Neural crest cell (in vitro differentiated cells): ENCODE results near the gene TAGAP. TPM values are rescaled to one million over a fixed set of nuclear protein-coding genes. Genes with fewer than 3 reads are reported as not detected.
"Not testable (repeated sequence)": the region's sequence is repeated elsewhere in the genome, so short reads cannot be mapped to it uniquely, and the experiment has no call there.

ENCODE experiments used
- DNase-seq: peaks from one replicate; pipeline ENCODE4 v3.0.0; 2021; ENCODE audit warnings: low read depth, mixed read lengths, low spot score
- H3K27ac Mint-ChIP-seq: one replicate; pipeline ENCODE4 v1.8.0; 2021; ENCODE audit warnings: mild to moderate bottlenecking, mixed read lengths; ENCODE audit not compliant: unreplicated experiment
- H3K27me3 Mint-ChIP-seq: 2 replicates; pipeline ENCODE4 v1.8.0; 2021; ENCODE audit warnings: low read depth, mild to moderate bottlenecking, mixed read lengths
- H3K36me3 Mint-ChIP-seq: 2 replicates; pipeline ENCODE4 v1.8.0; 2021; ENCODE audit warnings: low read depth, mild to moderate bottlenecking, mixed read lengths
- H3K4me1 Mint-ChIP-seq: 2 replicates; pipeline ENCODE4 v1.8.0; 2021; ENCODE audit warnings: mixed read lengths
- H3K4me3 Mint-ChIP-seq: one replicate; pipeline ENCODE4 v1.8.0; 2021; ENCODE audit warnings: mild to moderate bottlenecking, mixed read lengths
- H3K9me3 Mint-ChIP-seq: 2 replicates; pipeline ENCODE4 v1.8.0; 2021; ENCODE audit warnings: mixed read lengths
- CTCF ChIP-seq: fragments of 200-600 bp; sonication (generic); conservative IDR thresholded peaks from 2 replicates; pipeline ENCODE4 v1.5.0; 2021; ENCODE audit warnings: antibody characterized with exemption, mild to moderate bottlenecking
- total RNA-seq: library from RNA; stranded (reverse); gene quantifications from 2 replicates; pipeline ENCODE4 v1.2.1, GENCODE V29; 2021

The TAGAP gene
- total RNA-seq, 1 donor from 2014 or later, result not detected

GRCh38 chr6:158999154-158999665, 45.6 kb downstream of the TAGAP start:
- no peak for TF ChIP-seq CTCF

GRCh38 chr6:158996856-158997255, 47.9 kb downstream of the TAGAP start:
- no peaks in the 10 kb centered on the region for H3K9me3 Mint-ChIP-seq
- no peaks in the 10 kb centered on the region for H3K27me3 Mint-ChIP-seq
- peaks cover 13% of the 10 kb centered on the region for H3K4me1 Mint-ChIP-seq
- no peak for TF ChIP-seq CTCF
- H3K36me3 Mint-ChIP-seq, result peaks cover 10% of the 10 kb centered on the region
- DNase-seq, result no peak
- H3K27ac Mint-ChIP-seq, result no peak overlapping the region
- peak overlapping the region; percentile 71 for H3K4me3 Mint-ChIP-seq

More at GRCh38 chr6:158999154-158999665, 45.6 kb downstream of the TAGAP start:
- peak; percentile 14 for DNase-seq
- Mint-ChIP-seq H3K4me3 (peak overlapping the region; percentile 97), H3K36me3 (peaks cover 3% of the 10 kb centered on the region), H3K4me1 (peaks cover 13% of the 10 kb centered on the region), H3K27ac (peak overlapping the region; percentile 30), H3K9me3 (no peaks in the 10 kb centered on the region), H3K27me3 (no peaks in the 10 kb centered on the region)

- Mint-ChIP-seq H3K4me3 (no peak overlapping the region), H3K27me3 (no peaks in the 10 kb centered on the region)
These were observed 51.2 kb downstream of the TAGAP start for GRCh38 chr6:158993639-158994038.

GRCh38 chr6:158991017-158991723, 53.6 kb downstream of the TAGAP start:
- Mint-ChIP-seq H3K9me3 (peaks cover 15% of the 10 kb centered on the region), H3K27ac (no peak overlapping the region), H3K4me3 (no peak overlapping the region), H3K4me1 (no peaks in the 10 kb centered on the region), H3K27me3 (no peaks in the 10 kb centered on the region), H3K36me3 (peaks cover 38% of the 10 kb centered on the region)
- DNase-seq, result no peak
- TF ChIP-seq CTCF, result no peak

More at GRCh38 chr6:158993639-158994038, 51.2 kb downstream of the TAGAP start:
- Mint-ChIP-seq H3K27ac (no peak overlapping the region), H3K9me3 (peaks cover 10% of the 10 kb centered on the region), H3K4me1 (no peaks in the 10 kb centered on the region), H3K36me3 (peaks cover 30% of the 10 kb centered on the region)
- no peak for DNase-seq
- no peak for TF ChIP-seq CTCF

GRCh38 chr6:158989711-158990110, 55.1 kb downstream of the TAGAP start:
- not testable (repeated sequence) for H3K4me3 Mint-ChIP-seq, H3K4me1 Mint-ChIP-seq, H3K27me3 Mint-ChIP-seq, DNase-seq, H3K27ac Mint-ChIP-seq
- Mint-ChIP-seq H3K9me3 (peaks cover 15% of the 10 kb centered on the region), H3K36me3 (peaks cover 35% of the 10 kb centered on the region)

- Mint-ChIP-seq H3K36me3 (peaks cover 32% of the 10 kb centered on the region), H3K27me3 (no peaks in the 10 kb centered on the region), H3K4me3 (no peak overlapping the region), H3K4me1 (no peaks in the 10 kb centered on the region), H3K27ac (no peak overlapping the region), H3K9me3 (peaks cover 15% of the 10 kb centered on the region)
- DNase-seq, result no peak
- no peak for TF ChIP-seq CTCF
These were observed 56.3 kb downstream of the TAGAP start for GRCh38 chr6:158988477-158988876.
